Omental fat pad (tissue), 4 donors: ENCODE measurements around the gene MPV17. TPM values are rescaled to one million over a fixed set of nuclear protein-coding genes. Genes with fewer than 3 reads are reported as not detected.

Source experiments
- ATAC-seq: fragments of 150-250 bp; one replicate; pipeline ENCODE4 v1.9.1; 2016; ENCODE audit warnings: mild to moderate bottlenecking, moderate library complexity; ENCODE audit not compliant: low FRiP score
- DNase-seq: peaks from one replicate; pipeline ENCODE4 v3.0.0-alpha.2; 2019; ENCODE audit warnings: low spot score
- total RNA-seq, 4 donors: library from RNA; depleted of rRNA; stranded (reverse); fragments of >200 nt; gene quantifications; one replicate each; pipeline ENCODE4 v1.1.0, GENCODE V29; 2016
- TF ChIP-seq, protein P1 (sequence below), 3 donors: fragments of 450-650 bp; IDR thresholded peaks; one replicate each; pipeline ENCODE4 v1.5.1; 2016 to 2017; ENCODE audit warnings: antibody characterized with exemption in 3 of 3, mild to moderate bottlenecking in 3 of 3, moderate library complexity in 2 of 3

MPV17 gene
- total RNA-seq, 4 donors from 2014 or later: 63.0 to 97.8 (median 77.2) TPM

GRCh38 chr2:27291865-27292264 lies 31.0 kb downstream of the MPV17 start:
- TF ChIP-seq, protein P1, sequence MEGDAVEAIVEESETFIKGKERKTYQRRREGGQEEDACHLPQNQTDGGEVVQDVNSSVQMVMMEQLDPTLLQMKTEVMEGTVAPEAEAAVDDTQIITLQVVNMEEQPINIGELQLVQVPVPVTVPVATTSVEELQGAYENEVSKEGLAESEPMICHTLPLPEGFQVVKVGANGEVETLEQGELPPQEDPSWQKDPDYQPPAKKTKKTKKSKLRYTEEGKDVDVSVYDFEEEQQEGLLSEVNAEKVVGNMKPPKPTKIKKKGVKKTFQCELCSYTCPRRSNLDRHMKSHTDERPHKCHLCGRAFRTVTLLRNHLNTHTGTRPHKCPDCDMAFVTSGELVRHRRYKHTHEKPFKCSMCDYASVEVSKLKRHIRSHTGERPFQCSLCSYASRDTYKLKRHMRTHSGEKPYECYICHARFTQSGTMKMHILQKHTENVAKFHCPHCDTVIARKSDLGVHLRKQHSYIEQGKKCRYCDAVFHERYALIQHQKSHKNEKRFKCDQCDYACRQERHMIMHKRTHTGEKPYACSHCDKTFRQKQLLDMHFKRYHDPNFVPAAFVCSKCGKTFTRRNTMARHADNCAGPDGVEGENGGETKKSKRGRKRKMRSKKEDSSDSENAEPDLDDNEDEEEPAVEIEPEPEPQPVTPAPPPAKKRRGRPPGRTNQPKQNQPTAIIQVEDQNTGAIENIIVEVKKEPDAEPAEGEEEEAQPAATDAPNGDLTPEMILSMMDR (IDR thresholded peaks at IDR 0.05): no peak
- ATAC-seq (no peak), DNase-seq (no peak)

DNA sequence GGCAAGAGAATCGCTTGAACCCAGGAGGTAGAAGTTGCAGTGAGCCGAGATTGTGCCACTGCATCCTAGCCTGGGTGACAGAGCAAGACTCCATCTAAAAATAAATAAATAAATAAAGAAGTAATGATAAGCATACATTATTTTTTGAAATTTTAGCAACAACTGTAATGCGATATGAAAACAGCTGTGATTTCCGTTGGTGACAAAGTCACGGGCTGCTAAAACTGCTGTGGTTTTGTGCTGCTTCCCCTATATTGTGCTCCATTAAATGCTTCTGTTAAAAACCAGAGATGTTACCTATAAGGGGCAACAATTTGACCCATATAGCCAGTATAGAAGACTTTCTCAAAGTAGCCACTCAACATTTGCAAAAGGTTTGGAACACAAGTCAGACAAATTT lies 32.3 kb downstream of the MPV17 start:
- DNase-seq (no peak), ATAC-seq (no peak)
- TF ChIP-seq, protein P1 (IDR thresholded peaks at IDR 0.05): no peak

DNA sequence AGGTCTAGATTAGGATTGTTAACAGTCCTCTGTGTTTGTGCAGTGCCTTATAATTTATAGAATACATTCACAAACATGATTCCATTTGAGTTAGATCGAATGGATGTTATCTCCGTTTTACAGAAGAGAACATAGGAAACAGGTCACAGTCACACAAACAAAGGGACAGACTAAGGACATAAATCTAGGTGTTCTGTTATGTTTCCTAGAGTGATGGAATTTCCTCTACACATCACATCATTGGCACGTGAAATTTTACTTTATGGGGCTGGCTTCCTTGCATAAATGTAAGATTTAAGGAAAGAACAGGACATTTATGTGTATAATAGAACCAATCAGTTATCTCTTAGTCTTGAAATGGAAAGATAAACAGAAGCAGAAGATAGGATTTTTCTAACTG lies 34.3 kb downstream of the MPV17 start:
- TF ChIP-seq, protein P1 (IDR thresholded peaks at IDR 0.05): no peak
- ATAC-seq (no peak), DNase-seq (no peak)

DNA sequence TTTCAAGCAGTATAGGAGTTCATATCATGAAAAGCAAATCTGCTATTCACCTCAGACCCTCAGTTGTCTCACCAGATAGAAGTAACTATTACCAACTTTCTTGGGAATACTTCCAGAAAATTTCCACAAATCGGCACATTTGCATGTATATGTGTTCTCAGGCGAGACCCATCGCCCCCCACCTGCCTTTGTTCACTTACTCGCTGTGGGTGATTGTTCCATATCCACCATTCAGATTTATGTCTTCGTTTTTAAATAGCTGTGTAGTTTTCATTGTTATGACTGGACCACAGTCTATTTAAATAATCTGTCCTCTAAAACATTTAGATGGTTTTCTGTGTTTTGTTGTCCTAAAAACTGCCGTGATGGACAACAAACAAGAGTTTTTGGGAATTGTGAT lies 37.4 kb downstream of the MPV17 start:
- DNase-seq (no peak), ATAC-seq (no peak)
- TF ChIP-seq, protein P1 (IDR thresholded peaks at IDR 0.05): no peak

- DNase-seq: no peak
- TF ChIP-seq, protein P1 (IDR thresholded peaks at IDR 0.05): no peak
- ATAC-seq: no peak
These were observed 37.9 kb downstream of the MPV17 start for GRCh38 chr2:27284996-27285395.

- ATAC-seq (no peak), DNase-seq (no peak)
- TF ChIP-seq, protein P1 (IDR thresholded peaks at IDR 0.05): no peak
These were observed 40.0 kb downstream of the MPV17 start for GRCh38 chr2:27282892-27283291.

DNA sequence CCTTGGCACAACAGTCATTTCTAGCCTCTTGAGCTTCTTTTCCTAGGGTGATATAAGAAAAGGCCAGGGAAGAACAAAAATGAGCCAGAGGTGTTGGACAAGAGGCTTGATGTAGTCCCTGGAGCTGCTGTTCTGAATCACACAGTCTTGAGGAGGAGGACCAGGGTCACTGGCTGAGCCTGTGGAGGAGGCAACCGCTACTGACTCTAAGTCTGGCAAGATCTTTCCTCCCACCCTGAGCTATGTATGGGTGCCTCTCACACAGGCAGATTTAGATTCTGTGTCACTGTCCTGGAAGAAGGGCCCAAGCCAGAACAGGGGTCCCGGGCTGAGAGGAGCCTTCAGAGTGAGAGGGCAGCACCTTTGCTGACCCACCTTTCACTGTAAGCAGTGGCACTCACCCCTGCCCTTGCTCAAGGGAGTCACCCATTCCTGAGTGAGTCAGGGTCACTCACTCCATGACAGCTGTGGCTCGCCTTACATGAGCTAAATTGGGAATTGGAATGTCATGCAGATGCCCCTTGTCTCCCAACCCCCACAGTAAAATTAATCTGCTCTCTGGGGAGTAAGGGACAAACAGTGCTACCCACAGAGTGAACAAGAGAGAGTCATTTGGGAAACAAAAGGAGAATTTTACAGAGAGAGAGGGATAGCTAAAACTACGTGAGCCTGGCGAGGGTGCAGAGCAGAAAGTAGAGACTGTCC lies 40.9 kb downstream of the MPV17 start, which contains the start of gene TRIM54:
TSS of gene TRIM54 (plus strand) at position 575 of the 705 bp plus-strand sequence. CDS start 303 bp downstream, outside the sequence.
- TF ChIP-seq, protein P1 (IDR thresholded peaks at IDR 0.05): no peak
- no peak for ATAC-seq
- no peak for DNase-seq
